ENCODE data around the gene GCN1.

DNA sequence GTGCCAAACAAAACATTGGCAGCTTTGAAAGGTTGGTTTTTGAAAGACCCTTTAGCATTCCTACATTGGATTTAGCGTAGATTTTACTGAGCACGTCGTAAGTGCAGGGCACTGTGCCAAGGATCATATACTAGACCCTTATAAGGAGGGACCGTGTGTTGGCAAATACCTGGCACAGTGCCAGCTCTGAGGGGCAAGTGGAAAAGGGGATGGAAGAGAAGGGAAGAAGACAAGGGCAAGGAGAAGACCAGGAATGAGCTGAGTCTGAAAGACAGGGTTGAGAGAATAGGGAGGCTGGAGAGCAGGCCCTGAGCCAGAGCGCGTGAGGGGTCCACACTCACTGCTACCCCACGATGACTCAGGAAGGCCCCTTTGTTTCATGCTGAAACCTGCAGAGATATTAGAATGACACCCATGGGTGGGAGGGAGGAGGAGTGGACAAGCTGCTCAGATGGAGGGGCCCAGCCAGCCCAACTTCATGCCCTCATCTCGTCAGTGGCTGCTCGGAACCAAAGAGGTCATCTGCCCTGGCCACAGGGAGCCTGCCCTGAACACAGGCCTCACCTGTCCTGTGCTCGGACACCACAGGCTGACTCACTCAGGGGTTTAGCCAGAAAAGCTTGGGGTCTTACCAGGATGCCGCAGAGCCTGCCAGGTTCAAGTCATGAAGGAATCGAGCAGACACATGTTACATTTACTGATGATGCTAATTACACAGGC, 103.0 kb downstream of the GCN1 start:
- no peak for TF ChIP-seq EZH2 (IDR thresholded peaks at IDR 0.05; ENCODE audit: insufficient read depth, low read length)
- TF ChIP-seq, protein P1, sequence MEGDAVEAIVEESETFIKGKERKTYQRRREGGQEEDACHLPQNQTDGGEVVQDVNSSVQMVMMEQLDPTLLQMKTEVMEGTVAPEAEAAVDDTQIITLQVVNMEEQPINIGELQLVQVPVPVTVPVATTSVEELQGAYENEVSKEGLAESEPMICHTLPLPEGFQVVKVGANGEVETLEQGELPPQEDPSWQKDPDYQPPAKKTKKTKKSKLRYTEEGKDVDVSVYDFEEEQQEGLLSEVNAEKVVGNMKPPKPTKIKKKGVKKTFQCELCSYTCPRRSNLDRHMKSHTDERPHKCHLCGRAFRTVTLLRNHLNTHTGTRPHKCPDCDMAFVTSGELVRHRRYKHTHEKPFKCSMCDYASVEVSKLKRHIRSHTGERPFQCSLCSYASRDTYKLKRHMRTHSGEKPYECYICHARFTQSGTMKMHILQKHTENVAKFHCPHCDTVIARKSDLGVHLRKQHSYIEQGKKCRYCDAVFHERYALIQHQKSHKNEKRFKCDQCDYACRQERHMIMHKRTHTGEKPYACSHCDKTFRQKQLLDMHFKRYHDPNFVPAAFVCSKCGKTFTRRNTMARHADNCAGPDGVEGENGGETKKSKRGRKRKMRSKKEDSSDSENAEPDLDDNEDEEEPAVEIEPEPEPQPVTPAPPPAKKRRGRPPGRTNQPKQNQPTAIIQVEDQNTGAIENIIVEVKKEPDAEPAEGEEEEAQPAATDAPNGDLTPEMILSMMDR (IDR thresholded peaks at IDR 0.05; ENCODE audit: insufficient read depth, low read depth, low read length) = no peak
